ENCODE results near the gene RRP15.
"Not testable (repeated sequence)": the region's sequence is repeated elsewhere in the genome, so short reads cannot be mapped to it uniquely, and the experiment has no call there.

Gene RRP15

DNA sequence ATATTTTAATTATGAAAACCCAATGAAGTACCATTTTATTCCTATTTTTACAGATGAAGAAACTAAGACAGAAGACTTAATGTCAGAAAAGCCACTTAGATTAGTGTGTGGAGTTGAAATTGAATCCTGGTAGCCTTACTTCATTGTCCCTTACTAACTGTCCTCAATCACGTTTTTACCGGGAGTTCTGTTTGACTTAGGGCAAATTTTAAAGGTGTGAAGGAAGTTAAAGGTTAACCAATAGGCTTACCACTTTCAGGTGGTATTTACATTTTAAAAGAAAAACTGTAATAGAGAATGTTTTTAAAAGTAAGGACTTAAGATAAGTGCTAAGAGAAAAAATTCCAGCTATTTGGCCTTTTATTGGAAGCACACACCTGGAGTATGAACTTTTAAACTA lies 12.4 kb downstream of the RRP15 start:
- DNase-seq (ENCODE audit: low read depth, low spot score) = no peak

DNA sequence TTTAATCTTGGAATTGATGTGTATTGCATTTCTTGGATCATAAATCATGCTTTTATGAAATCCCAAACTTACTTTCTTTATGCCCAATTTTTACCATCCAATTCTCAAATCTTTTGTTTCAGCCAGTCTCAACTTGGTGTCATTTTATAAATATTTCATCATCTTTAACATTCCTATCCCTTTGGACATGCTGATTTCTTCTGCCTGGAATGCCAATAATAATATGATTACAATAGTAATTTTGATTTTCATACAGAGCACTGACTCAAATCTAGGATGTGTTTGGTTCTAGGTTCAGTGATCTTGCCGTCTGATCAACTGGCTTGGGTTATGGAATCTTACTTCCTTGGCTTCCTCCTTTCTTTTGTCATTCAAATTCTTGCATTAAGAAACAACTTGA lies 12.8 kb downstream of the RRP15 start:
- no peak for DNase-seq (ENCODE audit: low read depth, low spot score)

DNA sequence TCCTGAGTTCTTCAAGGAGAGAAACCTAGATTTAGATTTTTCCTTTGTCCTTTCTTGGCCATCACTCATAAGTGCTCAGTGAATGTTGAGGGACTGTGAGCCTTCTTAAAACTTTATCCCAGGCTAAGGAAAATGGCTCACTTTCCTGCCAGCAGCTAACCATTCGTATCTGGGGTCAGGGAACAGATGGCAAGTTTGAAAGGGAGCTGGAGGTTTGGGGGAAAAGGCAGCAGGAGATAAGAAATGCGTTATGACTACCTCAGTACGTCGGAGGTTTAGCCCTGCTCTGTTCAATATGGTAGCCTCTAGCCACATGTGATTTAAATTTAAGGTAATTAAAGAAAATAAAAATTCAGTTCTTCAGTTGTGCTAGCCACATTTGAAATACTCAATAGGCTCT lies 13.3 kb downstream of the RRP15 start:
- no peak for DNase-seq (ENCODE audit: low read depth, low spot score)

DNA sequence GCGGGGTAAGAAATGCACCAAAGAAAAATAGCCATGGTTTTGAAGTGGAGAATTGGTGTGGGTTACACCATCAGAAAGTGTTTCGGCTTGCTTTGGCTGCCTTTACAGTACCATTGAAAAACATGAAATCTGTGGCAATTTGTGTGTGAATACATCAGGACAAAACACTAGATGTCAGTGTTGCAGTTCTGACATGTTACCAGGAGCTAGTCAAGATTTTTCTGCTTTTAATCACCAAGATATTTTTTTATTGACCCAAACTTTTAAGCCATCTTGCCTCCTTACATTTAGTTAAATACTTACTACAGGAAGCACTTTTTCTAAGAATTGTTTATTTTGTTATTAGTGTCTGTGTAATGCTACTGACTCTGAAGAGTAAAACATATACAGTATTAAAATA lies 14.3 kb downstream of the RRP15 start:
- DNase-seq (ENCODE audit: low read depth, low spot score) = no peak

DNA sequence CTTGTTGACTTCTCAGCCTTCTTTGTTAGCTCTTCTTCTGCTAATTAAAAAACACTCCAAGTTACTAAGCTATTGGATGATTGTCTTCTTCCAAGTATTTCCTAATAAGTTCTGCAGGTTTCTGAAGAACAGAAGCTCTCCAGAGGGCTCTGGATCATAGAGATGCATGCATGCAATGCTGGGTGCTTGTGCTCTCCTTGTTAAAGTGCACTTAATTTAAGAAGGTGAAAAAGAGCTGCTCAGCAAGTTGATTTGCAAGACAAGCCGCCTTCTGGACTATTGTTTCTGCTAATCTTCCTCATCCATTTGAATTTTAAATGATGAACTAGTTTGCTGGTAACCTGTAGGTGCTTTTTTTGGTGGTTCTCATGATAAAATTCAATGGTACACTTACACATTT lies 16.1 kb downstream of the RRP15 start:
- DNase-seq (ENCODE audit: low read depth, low spot score) = no peak

DNA sequence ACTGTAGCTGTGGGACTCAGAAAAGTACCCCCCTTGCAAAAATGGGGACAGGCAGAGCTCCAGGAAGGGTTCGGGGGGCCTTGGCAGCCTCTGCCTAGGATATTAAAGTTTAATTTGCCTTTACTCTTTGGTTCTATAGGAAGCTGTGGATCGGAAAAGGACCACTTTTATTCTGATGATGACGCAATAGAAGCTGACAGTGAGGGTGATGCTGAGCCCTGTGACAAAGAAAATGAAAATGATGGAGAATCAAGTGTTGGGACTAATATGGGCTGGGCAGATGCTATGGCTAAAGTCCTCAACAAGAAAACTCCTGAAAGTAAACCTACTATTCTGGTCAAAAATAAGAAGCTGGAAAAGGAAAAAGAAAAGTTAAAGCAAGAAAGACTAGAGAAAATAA lies 17.1 kb downstream of the RRP15 start:
- DNase-seq (ENCODE audit: low read depth, low spot score) = no peak

DNA sequence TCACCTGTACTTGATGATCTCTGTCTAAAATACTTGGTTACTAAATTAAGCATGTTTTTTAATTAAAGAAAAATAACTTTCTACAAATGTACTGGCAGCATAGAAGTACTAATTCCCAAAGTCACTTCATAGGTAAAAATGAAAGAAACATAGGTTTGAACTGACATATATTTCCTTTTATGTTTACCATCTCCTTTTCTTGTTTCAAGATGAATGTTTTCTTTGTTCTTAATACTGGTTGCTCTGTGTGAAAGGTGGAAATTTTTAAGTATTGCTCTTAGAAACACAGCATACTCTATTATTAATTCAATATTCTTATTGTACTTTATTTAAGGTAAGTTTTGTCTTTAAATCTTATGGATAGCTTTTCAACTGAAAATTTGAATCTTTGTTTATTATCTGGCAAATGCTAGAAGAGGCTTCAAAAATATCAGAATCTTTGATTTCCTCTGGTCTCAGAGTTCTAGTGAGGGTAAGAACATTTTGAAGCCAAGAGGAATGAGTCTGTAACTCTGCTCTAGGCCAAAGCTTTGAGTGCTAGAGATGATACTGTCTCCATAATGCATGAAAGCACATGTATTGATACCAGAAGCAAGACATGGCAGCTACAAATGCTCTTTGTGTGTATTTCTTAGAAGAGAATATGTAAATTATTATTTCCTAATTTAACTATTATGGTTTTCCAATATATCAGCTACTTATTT lies 18.2 kb downstream of the RRP15 start:
- DNase-seq (ENCODE audit: low read depth, low spot score) = no peak

DNA sequence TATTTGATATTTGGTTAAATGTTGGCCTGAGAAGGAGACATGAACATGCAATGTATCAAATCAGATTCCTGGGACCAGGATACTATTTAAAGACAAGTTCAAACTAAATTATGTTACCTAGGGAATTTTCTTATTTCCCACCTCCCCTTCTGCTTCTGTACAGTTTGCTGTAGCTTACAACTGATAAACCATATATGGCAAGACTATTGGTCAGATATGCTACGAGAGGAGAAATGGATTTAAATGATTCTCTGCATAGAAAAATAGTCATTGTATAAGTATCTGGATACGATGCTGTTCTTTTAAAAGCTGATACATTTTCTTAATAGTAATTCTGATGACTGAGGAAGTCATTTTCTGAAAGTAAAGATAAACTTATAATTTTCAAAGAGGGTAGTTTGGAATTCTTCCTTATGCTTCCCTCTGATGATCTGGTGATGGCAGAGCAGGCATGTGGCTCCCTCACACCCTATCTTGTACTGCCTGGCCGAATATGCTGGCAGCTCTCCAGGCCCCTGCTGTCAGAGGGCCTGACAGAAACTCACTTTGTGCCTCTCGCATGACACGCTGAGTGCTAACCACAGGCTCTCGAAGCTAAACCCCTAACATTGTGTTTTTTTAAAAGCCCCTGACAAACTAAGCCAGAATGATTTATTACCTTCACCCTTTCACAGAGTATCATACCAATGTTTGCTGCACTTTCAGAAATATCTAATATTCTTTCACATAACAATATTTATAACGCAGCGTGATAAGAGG lies 19.4 kb downstream of the RRP15 start:
- DNase-seq (ENCODE audit: low read depth, low spot score) = no peak

DNA sequence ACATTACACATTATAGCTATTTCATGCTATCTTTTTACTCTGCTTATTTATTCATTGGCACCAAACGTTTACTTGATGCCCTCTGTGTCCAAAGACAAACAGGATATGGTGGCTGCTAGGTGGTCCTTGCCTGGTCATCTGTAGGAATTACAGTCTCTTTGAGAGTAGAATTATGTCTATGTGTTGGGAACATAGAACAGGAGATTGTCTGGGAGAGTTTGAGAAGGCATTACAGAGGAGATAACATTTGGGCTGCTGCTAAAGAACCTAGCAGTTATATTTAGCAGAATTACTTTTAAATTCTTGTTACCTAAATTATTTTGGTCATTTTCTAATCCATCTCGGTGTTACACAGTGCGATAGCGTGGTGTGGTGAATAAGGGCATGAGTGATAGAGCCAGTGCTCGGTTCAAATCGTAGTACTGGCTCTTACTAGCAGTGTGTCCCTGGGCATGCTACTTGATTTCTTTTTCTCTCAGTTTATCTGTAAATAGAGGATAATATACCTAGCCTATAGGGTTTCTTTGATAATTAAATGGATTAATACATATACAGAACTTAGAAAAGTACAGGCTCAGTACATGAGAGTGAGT lies 20.5 kb downstream of the RRP15 start:
- no peak for DNase-seq (ENCODE audit: low read depth, low spot score)

DNA sequence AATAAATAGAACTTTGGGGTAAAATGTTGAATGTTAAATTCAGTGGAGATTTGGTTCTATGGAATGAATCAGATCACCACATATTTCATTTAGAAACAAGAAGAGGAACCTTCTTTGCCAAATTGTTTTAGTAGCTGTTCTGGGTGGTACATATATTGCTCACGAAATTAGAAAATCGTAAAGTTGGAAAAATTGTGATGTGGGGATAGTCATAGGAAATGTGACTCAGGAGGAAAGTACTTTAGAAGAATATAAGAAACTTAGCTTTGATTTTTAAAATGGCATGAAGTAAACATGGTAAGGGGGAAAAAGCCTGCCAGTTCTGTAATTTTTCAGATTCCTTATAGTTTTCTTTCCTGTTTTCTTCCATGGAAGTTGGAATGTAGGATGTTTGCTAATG lies 27.4 kb downstream of the RRP15 start:
- no peak for DNase-seq (ENCODE audit: low read depth, low spot score)

DNA sequence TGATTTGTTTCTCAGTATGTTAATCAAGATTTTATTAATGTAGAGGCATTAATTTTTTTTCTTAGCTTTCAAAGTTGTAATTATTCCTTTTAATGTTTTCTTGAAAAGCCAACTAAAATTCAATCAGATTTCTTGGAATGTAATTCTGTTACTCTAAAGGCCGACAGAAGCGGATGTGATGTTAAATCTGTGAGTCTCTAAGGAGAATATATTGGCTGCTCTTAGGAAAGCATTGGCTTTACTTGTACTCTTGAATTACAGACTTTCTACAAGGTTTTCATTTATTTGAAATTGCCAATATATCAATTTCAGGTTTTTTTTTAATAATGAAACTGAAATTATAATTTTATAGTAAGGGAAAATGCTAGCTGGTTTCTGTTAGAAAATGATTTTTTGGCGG lies 29.2 kb downstream of the RRP15 start:
- no peak for DNase-seq (ENCODE audit: low read depth, low spot score)

DNA sequence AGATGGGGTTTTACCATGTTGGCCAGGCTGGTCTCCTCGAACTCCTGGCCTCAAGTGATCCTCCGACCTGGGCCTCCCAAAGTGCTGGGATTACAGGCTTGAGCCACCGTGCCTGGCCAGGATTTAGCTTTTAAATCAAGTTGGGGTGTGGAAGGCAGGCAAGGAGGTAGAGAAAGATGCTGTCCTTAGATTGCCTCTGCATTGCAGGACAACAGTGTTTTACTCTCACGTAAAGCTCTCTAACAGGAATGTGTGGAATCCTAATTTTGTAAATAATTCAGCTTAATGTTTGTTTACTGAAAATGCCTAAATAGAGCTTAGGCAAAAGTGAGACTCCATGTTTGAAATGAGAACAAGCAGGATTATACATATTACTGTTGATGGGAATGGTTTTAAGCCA lies 30.5 kb downstream of the RRP15 start:
- no peak for DNase-seq (ENCODE audit: low read depth, low spot score)

DNA sequence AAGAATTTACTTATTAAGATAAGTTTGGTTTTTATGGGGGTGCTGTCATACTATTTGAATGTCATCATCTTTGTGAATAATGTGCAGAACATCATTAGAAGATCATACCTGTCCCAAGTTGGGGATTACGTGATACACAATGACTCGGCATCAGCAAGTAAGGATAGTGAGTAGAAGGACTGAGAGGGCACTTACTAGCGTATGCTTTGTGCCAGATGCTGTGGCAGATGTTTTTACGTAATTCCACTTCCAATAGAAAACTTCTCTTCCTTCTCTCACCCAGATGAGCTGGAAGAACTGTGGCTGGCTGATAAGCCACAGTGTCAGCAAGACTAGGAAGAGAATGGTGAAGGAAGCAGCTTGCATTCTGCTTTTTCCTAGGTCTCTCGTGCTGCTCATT lies 32.0 kb downstream of the RRP15 start:
- no peak for DNase-seq (ENCODE audit: low read depth, low spot score)

DNA sequence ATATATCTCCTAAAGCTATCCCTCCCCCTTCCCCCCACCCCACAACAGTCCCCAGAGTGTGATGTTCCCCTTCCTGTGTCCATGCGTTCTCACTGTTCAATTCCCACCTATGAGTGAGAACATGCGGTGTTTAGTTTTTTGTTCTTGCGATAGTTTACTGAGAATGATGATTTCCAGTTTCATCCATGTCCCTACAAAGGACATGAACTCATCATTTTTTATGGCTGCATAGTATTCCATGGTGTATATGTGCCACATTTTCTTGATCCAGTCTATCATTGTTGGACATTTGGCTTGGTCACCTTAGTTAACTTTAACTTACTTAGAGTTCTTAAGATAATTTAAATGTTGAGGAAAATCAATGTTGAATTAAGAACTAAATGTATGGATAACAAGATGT lies 35.1 kb downstream of the RRP15 start:
- DNase-seq (ENCODE audit: low read depth, low spot score) = not testable (repeated sequence)

DNA sequence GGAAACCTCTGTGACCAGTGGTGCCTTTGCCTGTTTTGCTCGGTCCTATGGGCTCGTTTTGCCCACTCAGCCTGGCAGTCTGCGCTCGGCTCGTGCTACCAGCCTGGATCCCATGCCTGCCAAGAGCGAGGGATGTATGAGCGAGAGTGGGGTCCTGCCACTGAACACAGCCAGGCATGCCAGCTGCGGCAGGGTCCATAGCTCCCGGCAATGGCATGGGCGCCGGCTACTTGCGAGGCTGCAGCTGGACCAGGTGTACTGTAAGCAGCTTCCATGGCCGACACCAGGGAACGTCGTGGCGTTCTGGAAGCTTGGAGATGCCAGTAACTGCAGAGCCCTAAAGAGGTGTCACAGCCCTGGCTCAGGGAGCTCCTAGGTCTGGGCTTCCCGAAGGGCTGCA lies 37.7 kb downstream of the RRP15 start:
- DNase-seq (ENCODE audit: low read depth, low spot score) = no peak

DNA sequence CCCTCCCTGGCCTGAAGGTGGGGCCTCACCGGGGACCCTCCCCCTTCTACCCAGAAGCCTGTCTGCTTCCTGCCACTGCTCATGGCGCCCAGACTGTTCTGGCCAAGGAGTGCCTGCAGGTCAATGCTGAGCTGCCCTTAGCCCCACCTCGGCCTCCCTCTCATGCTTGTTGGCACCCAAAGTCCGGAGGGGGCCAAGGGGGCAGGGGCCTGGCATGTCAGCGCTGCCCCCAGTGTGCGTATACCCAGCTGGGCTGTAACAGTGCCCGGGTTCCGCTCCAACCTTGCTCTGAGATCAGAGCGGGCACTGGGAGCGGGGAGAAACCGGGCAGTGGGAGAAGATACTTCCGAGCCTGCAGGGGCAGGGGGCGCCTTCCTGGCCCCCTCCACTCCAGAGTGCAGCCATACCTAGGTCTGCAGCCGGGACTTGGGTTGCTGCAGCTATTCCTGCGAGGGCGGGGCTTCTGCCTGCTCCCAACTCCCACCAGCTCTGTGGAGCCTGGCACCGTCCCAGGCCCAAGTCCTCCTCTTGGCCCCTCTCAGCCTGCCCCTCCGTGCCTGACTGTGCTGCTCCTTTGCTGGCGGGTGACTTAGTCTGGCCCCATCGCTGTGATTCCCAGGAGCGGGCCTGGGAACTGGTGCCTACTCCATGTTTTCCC lies 38.6 kb downstream of the RRP15 start:
- no peak for DNase-seq (ENCODE audit: low read depth, low spot score)

DNA sequence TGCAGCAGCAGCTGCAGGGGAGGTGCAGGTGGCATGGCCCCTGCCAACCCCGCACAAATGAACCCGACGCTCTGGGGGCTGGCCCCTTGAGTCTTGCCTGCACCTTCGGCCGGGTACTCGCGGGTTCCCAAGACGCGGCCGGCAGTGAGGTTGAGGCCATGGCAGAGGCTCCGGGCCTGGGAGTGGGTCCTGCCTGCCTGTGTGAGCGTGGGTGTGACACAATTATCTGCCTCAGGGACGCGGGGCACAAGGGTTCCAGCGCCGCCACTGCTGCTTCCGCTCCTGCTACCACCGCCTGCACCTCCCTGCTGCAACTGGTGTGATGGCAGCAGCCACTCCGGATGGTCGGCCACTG lies 39.1 kb downstream of the RRP15 start:
- no peak for DNase-seq (ENCODE audit: low read depth, low spot score)

DNA sequence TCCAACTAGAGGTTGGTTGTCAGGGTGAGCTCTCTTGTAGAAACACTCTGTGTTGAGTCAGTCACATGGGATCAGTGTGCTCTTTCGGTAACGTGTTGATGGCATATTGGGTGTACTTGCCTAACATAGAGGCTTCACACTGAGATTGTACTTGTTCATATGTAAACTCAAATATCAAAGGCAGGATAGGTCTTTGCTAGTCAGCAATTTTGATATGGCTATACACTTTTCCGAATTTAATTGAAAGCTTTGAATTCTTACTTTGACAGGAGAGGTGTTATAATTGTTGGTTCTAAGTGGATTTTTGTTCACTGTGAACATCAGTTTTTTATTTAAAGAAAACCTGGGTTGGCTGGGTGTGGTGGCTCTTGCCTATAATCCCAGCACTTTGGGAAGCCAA lies 43.7 kb downstream of the RRP15 start:
- no peak for DNase-seq (ENCODE audit: low read depth, low spot score)

DNA sequence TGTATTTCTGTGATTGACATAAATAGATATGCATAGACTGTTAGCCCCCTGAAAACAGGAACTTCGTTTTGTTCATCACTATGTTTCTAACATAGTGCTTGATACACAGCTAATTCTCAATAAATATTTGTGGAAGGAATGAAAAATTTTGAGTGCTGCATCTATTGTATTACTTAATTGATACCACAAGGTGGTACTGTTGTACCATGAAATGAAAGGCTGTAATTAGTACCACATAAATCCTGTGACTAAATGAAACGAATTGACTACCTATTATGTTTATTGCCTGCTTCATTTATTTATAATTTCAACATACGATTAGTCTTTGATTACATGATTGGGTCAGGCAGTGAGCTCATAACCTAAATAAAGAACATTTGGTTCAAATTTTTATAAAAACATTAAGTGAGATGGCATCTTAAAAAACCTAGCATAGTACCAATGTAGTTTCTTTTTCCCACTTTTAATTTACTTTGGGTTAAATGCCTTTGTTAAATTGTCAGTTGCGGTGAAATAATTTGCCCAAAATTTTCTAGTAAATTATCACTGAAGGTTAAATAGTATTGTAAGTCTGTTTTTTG lies 45.0 kb downstream of the RRP15 start:
- DNase-seq (ENCODE audit: low read depth, low spot score) = no peak

DNA sequence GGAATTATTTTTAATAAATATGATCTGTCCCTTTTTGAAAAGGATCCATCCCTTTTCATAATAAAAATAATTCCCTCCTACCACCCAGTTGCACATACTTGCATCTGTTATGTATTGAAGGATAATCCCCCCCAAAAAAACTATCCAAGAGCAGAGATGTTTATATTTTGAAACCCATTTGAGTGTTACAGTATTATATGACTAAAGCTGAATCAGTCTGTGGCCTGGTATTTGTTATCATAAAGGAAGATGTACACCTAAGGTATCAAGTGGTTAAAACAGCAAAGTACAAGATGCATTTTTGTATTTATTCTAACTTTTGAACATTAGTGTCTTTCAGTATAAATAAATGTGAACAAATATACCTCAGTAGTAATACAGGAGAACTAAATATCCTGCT lies 47.3 kb downstream of the RRP15 start:
- no peak for DNase-seq (ENCODE audit: low read depth, low spot score)

DNA sequence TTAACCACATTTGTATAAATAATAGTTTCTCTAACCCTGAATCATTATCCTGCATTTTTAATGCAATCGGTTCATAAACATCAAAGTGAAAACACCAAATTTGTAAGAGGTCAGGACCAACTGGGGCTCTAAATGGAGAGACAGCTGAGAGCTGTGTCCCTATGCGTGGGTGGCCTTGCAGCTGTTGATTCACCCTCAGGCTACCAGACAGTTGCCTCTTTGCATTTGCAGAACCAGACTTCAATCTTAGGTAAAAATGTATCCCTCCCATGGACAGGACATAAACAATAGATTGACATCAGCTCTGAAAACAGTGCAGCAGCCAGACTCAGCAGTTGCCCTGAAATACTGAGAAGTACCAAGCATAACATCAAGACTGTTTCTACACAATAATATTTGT lies 51.2 kb downstream of the RRP15 start:
- DNase-seq (ENCODE audit: low read depth, low spot score) = no peak

DNA sequence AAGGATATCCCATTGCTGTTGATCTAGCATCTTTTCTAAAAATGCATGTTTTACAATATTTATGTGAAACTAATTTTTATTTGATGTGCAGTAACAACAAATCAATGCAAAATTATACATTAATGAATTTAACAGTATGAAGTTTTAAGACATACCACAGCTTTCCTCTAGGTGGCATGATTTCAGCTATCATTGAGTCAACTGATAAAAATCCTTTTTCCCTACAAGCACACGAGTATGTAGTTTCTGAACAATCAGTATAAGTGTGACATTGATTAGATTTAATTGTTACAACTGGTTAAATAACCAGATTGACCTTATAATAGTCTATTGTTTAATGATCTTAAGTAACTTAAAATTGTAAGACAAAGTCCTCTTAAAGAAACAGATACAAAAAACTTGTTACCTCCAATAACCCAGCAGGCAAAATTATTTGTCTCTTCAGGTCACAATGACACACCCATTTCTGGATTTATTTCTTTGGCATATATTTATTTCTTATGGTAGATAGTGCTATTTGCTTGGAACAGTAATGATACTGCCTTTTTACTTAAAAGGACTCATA lies 54.3 kb downstream of the RRP15 start:
- no peak for DNase-seq (ENCODE audit: low read depth, low spot score)

All from iPS DF 19.7 (cell line).